ENCODE results near the gene MYOZ1. TPM values are rescaled to one million over a fixed set of nuclear protein-coding genes. Genes with fewer than 3 reads are reported as not detected.
"Not testable (repeated sequence)": the region's sequence is repeated elsewhere in the genome, so short reads cannot be mapped to it uniquely, and the experiment has no call there.

The MYOZ1 gene, protein sequence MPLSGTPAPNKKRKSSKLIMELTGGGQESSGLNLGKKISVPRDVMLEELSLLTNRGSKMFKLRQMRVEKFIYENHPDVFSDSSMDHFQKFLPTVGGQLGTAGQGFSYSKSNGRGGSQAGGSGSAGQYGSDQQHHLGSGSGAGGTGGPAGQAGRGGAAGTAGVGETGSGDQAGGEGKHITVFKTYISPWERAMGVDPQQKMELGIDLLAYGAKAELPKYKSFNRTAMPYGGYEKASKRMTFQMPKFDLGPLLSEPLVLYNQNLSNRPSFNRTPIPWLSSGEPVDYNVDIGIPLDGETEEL
- 1 to 10 TPM in 1 of 2 donors, under 1 TPM in 1; 0.89 to 3.1 TPM for polyA plus RNA-seq

DNA sequence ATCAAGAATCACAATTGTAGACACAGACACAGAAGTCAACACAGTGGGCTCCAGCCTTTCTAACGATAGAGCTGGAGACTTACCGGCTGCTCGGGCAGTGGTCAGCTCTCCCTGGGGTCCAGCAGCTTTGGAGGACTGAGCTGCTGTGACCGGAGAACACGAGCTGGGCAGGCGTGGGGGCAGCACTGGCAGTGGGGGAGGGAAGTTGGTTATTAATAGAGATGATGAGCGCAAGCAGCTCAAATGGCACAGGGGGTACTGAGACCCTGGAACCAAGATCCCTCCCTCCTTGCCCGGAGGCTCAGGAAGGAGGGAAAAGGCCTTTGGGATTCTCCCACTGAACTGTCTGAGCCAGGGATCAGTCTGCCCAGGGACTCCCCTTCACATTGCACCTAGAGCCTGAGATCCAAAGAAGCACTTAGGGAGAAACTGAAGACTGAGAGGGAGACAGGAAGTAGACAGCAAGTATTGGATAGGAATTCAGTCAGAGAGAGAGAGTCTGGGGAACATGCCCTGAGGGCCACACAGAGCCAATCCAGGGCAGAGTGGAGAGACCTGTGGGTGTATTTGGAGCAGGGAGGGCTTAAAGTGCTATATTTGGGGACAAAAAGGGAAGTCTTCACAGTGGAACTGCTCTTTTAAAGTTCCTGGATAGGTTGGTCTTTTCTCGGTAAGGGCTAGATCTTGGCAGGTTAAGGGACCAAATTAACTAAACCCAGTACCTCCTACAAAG, at the start of gene MYOZ1:
TSS of gene MYOZ1 (minus strand) at position 147 of the 733 bp plus-strand sequence. CDS start 1,457 bp downstream, outside the sequence.
- no peaks in the 10 kb centered on the region for H3K36me3 ChIP-seq (ENCODE audit: control insufficient read depth in 2 of 2, insufficient read depth in 2 of 2, low read length in 1 of 2)
- no peaks in the 10 kb centered on the region for H3K9me3 ChIP-seq (ENCODE audit: control insufficient read depth in 2 of 2, insufficient read depth in 1 of 2, low read depth in 1 of 2, low read length in 1 of 2)
- no peaks in the 10 kb centered on the region for H3K27me3 ChIP-seq (ENCODE audit: control insufficient read depth in 1 of 2, insufficient read depth in 2 of 2, low read length in 2 of 2)
- H3K27ac ChIP-seq (ENCODE audit: low read depth in 2 of 2, low read length in 1 of 2) = no peak within 1 kb of the TSS
- WGBS, 2 donors = 74 to 79% methylated on average over 9 of the region's 9 CpGs
- no peak within 1 kb of the TSS for H3K4me3 ChIP-seq (ENCODE audit: low read depth in 1 of 2, low read length in 2 of 2)
- no peaks in the 10 kb centered on the region for H3K4me1 ChIP-seq (ENCODE audit: control insufficient read depth in 2 of 2, insufficient read depth in 2 of 2, low read length in 1 of 2)

DNA sequence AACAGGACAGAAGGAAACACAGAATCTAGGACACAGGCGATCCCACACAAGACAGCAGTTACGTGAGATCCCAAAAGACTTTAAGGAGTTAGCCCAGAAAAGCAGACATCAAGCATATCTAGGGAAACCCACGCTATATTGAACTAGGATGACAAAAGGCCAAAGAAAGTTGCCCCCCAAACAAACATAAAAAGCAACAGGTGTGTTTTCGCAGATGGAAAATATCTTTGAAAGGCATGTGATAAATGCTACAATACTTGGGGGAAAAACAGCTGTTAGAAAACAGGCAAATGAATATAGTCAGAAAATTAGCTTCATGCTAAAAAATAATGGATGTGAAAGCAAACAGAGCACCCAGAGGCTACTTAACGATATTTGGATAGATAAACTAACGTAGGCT, 49.5 kb upstream of the MYOZ1 start:
- H3K27ac ChIP-seq (ENCODE audit: low read depth in 2 of 2, low read length in 1 of 2); H3K4me1 ChIP-seq (ENCODE audit: control insufficient read depth in 2 of 2, insufficient read depth in 2 of 2, low read length in 1 of 2); H3K36me3 ChIP-seq (ENCODE audit: control insufficient read depth in 2 of 2, insufficient read depth in 2 of 2, low read length in 1 of 2); H3K27me3 ChIP-seq (ENCODE audit: control insufficient read depth in 1 of 2, insufficient read depth in 2 of 2, low read length in 2 of 2); H3K9me3 ChIP-seq (ENCODE audit: control insufficient read depth in 2 of 2, insufficient read depth in 1 of 2, low read depth in 1 of 2, low read length in 1 of 2); H3K4me3 ChIP-seq (ENCODE audit: low read depth in 1 of 2, low read length in 2 of 2): not testable (repeated sequence)
- WGBS, 2 donors = 92 to 95% methylated on average over 6 of the region's 6 CpGs

DNA sequence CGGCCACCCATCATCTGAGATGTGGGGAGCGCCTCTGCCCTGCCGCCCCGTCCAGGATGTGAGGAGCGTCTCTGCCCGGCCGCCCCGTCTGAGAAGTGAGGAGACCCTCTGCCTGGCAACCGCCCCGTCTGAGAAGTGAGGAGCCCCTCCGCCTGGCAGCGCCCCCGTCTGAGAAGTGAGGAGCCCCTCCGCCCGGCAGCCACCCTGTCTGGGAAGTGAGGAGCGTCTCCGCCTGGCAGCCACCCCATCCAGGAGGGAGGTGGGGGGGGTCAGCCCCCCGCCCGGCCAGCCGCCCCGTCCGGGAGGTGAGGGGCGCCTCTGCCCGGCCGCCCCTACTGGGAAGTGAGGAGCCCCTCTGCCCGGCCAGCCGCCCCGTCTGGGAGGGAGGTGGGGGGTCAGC, 48.3 kb upstream of the MYOZ1 start:
- WGBS, 2 donors = 97 to 100% methylated on average over 13 to 25 of the region's 28 CpGs
- H3K27ac ChIP-seq (ENCODE audit: low read depth in 2 of 2, low read length in 1 of 2); H3K9me3 ChIP-seq (ENCODE audit: control insufficient read depth in 2 of 2, insufficient read depth in 1 of 2, low read depth in 1 of 2, low read length in 1 of 2); H3K4me3 ChIP-seq (ENCODE audit: low read depth in 1 of 2, low read length in 2 of 2); H3K27me3 ChIP-seq (ENCODE audit: control insufficient read depth in 1 of 2, insufficient read depth in 2 of 2, low read length in 2 of 2); H3K4me1 ChIP-seq (ENCODE audit: control insufficient read depth in 2 of 2, insufficient read depth in 2 of 2, low read length in 1 of 2); H3K36me3 ChIP-seq (ENCODE audit: control insufficient read depth in 2 of 2, insufficient read depth in 2 of 2, low read length in 1 of 2): not testable (repeated sequence)

DNA sequence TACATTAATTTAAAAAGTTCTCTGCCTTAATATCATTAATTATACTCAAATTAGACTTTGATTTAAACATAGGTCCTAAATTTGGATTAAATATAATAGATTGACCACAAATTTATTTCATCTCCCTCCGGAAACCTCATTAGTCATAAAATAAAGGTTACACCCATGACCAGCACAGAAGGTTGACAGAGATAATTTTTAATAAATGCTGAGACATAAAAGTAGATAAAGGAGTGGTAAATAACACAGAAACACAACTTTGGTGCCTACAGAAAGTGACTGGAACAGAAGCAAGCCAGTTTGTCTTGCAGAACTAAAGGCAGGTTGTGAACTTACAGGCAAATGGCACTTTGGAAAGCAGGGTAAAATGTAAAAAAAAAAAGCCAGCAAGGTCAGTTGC, 46.4 kb upstream of the MYOZ1 start:
- WGBS, 2 donors = 70 to 82% methylated on average over 1 of the region's 1 CpG
- not testable (repeated sequence) for H3K36me3 ChIP-seq (ENCODE audit: control insufficient read depth in 2 of 2, insufficient read depth in 2 of 2, low read length in 1 of 2); H3K27ac ChIP-seq (ENCODE audit: low read depth in 2 of 2, low read length in 1 of 2); H3K27me3 ChIP-seq (ENCODE audit: control insufficient read depth in 1 of 2, insufficient read depth in 2 of 2, low read length in 2 of 2); H3K9me3 ChIP-seq (ENCODE audit: control insufficient read depth in 2 of 2, insufficient read depth in 1 of 2, low read depth in 1 of 2, low read length in 1 of 2); H3K4me3 ChIP-seq (ENCODE audit: low read depth in 1 of 2, low read length in 2 of 2); H3K4me1 ChIP-seq (ENCODE audit: control insufficient read depth in 2 of 2, insufficient read depth in 2 of 2, low read length in 1 of 2)

DNA sequence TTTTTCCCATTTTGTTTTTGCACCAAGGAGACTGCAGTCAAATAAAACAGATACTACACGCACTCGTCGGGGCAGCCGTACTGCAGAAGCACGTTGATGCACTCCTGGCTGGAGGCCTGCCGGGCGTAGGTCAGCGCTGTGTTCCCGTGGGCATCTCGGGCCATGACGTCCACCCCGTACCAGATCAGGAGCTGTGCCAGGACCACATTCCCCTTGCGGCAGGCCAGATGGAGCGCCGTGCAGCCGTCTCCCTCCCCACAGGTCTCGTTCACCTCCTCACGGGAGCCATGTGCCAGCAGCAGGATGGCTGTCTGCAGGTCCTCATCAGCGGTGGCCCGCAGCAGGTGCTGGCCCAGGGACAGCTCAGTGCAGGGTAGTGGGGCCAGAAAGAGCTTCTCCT, 33.3 kb upstream of the MYOZ1 start:
- H3K27me3 ChIP-seq (ENCODE audit: control insufficient read depth in 1 of 2, insufficient read depth in 2 of 2, low read length in 2 of 2); H3K4me3 ChIP-seq (ENCODE audit: low read depth in 1 of 2, low read length in 2 of 2); H3K36me3 ChIP-seq (ENCODE audit: control insufficient read depth in 2 of 2, insufficient read depth in 2 of 2, low read length in 1 of 2); H3K27ac ChIP-seq (ENCODE audit: low read depth in 2 of 2, low read length in 1 of 2); H3K9me3 ChIP-seq (ENCODE audit: control insufficient read depth in 2 of 2, insufficient read depth in 1 of 2, low read depth in 1 of 2, low read length in 1 of 2); H3K4me1 ChIP-seq (ENCODE audit: control insufficient read depth in 2 of 2, insufficient read depth in 2 of 2, low read length in 1 of 2): not testable (repeated sequence)
- 91 to 94% methylated on average over 6 to 14 of the region's 20 CpGs for WGBS, 2 donors

DNA sequence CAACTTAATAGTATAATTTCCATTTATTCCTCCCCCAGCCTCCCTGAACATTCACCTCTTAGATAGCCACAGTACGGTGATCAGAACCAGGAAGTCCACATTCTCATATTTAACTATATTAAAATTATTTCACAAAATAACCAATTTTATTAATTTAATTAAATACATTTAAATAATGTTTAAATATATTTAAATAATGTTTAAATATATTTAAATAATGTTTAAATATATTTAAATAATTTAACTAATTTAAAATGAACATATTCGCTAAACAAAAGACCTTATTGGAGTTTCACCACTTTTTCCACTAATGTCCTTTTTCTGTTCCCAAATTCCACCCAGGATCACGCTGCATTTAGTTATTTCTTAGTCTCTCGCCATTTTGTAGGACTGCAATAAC, 27.1 kb upstream of the MYOZ1 start:
- H3K9me3 ChIP-seq (ENCODE audit: control insufficient read depth in 2 of 2, insufficient read depth in 1 of 2, low read depth in 1 of 2, low read length in 1 of 2); H3K27me3 ChIP-seq (ENCODE audit: control insufficient read depth in 1 of 2, insufficient read depth in 2 of 2, low read length in 2 of 2); H3K4me1 ChIP-seq (ENCODE audit: control insufficient read depth in 2 of 2, insufficient read depth in 2 of 2, low read length in 1 of 2); H3K27ac ChIP-seq (ENCODE audit: low read depth in 2 of 2, low read length in 1 of 2); H3K36me3 ChIP-seq (ENCODE audit: control insufficient read depth in 2 of 2, insufficient read depth in 2 of 2, low read length in 1 of 2); H3K4me3 ChIP-seq (ENCODE audit: low read depth in 1 of 2, low read length in 2 of 2): not testable (repeated sequence)
- WGBS, 2 donors = 94 to 98% methylated on average over 3 of the region's 4 CpGs

DNA sequence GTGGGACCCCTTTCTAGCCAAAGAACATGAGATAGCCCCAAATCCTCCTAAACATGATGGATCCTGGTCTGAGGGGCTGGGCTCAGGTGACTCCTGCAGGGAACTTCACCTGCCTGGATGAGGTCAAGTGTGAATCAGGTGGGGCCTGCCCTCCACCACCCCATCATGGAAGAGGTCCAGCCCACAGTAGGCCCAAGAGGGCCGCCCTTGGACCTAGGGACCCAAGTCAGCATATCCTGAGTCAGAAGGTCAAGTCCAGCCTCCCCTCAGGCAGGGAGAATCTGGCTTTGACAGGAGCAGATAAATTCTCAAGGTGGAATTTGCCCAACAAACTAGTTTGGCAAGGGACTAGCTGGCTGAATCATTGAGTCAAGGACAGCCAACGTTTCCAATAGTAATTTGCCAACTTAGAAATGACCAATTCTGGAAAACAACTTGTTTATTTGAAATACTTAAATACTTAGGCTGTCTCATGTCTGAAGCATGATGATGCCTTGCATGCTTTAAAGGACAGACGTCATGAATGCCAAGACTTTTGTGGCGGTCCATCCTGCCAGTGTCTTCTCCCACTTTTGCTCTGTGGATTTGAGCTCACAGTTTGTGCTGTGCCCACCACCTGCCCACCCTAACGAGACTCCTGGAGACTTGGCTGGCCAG, 25.0 kb upstream of the MYOZ1 start:
- not testable (repeated sequence) for H3K36me3 ChIP-seq (ENCODE audit: control insufficient read depth in 2 of 2, insufficient read depth in 2 of 2, low read length in 1 of 2); H3K4me1 ChIP-seq (ENCODE audit: control insufficient read depth in 2 of 2, insufficient read depth in 2 of 2, low read length in 1 of 2); H3K4me3 ChIP-seq (ENCODE audit: low read depth in 1 of 2, low read length in 2 of 2); H3K9me3 ChIP-seq (ENCODE audit: control insufficient read depth in 2 of 2, insufficient read depth in 1 of 2, low read depth in 1 of 2, low read length in 1 of 2); H3K27me3 ChIP-seq (ENCODE audit: control insufficient read depth in 1 of 2, insufficient read depth in 2 of 2, low read length in 2 of 2)
- H3K27ac ChIP-seq (ENCODE audit: low read depth in 2 of 2, low read length in 1 of 2) = peak overlapping the region in 1 of 2 donors; percentile 13
- 50 to 55% methylated on average over 4 of the region's 5 CpGs for WGBS, 2 donors

DNA sequence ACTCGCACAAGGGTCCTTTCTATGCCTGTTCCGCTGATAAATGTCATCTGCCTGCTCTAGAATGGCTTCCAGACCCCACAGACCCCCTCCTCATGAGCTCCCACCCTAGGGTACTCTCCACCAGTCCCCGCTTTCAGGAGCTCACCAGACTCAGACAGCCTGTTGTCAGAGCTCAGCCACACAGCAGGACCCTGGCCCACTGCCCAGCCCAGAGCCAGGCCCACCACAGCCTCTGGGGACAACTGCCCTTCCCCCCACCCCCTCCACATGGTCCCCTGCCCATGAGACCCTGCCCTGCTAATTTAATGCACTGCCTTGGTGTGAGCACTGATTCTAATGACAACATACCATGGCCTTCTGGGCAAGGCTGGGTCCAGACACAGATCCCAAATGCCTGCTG, 24.3 kb upstream of the MYOZ1 start:
- WGBS, 2 donors = 88% methylated on average over 3 of the region's 3 CpGs; no CpG with 5 or more reads in 1 of the 2 donors
- H3K4me1 ChIP-seq (ENCODE audit: control insufficient read depth in 2 of 2, insufficient read depth in 2 of 2, low read length in 1 of 2); H3K27me3 ChIP-seq (ENCODE audit: control insufficient read depth in 1 of 2, insufficient read depth in 2 of 2, low read length in 2 of 2); H3K27ac ChIP-seq (ENCODE audit: low read depth in 2 of 2, low read length in 1 of 2); H3K36me3 ChIP-seq (ENCODE audit: control insufficient read depth in 2 of 2, insufficient read depth in 2 of 2, low read length in 1 of 2); H3K4me3 ChIP-seq (ENCODE audit: low read depth in 1 of 2, low read length in 2 of 2); H3K9me3 ChIP-seq (ENCODE audit: control insufficient read depth in 2 of 2, insufficient read depth in 1 of 2, low read depth in 1 of 2, low read length in 1 of 2): not testable (repeated sequence)

DNA sequence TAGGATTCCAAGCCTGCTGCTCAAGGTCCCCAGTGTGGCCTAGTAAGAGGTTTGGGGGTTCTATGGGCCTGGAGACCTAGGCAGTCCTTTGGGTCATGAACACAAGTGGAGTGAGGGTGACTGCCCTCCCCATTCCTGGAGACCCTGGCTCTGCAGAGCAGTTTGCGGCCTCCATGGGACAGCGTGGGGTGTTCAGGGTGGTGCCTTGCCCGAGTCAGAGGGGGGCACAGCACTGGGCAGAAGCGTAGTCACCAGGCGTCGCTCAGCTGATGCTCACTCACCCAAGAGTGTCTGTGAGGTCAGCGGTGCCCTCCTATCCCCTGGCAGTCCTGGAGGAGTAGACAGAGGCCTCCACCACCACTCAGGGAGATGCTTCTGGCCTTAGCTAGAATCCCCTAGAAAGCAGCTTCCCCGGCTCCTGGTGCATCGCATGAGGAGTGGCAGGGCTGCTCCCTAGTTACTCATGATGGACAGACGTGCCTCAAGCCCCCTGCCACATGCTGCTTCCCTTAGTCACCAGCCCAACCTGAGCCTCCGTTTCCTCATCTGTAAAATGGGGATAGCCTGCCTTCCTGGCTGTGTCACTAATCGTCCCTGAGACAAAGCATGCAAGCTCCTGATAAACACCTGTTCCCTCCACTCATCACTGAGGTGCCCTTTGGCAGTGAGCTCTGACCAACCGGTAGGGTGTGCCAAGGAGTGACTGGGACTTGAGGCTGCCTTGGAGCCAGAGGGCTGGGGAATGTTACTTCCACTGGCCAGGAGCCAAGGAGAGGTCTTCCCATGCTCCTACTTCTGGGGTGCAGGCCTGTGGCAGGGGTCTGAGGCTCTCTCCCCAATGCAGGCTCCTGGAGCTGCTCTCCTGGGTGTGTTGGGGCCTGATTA, 23.1 kb upstream of the MYOZ1 start:
- H3K27ac ChIP-seq (ENCODE audit: low read depth in 2 of 2, low read length in 1 of 2) = peak overlapping the region in 1 of 2 donors; percentile 78
- not testable (repeated sequence) for H3K4me1 ChIP-seq (ENCODE audit: control insufficient read depth in 2 of 2, insufficient read depth in 2 of 2, low read length in 1 of 2); H3K27me3 ChIP-seq (ENCODE audit: control insufficient read depth in 1 of 2, insufficient read depth in 2 of 2, low read length in 2 of 2); H3K4me3 ChIP-seq (ENCODE audit: low read depth in 1 of 2, low read length in 2 of 2); H3K9me3 ChIP-seq (ENCODE audit: control insufficient read depth in 2 of 2, insufficient read depth in 1 of 2, low read depth in 1 of 2, low read length in 1 of 2); H3K36me3 ChIP-seq (ENCODE audit: control insufficient read depth in 2 of 2, insufficient read depth in 2 of 2, low read length in 1 of 2)
- 78 to 79% methylated on average over 13 of the region's 13 CpGs for WGBS, 2 donors
